PFSK-1 (cell line): ENCODE data around the gene MAD1L1.

Experiments
- FOXP2 ChIP-seq: optimal IDR thresholded peaks from 2 replicates; pipeline ENCODE3; 2011; ENCODE audit warnings: borderline replicate concordance, control low read depth, inconsistent platforms; ENCODE audit not compliant: insufficient read depth; ENCODE audit errors: extremely low read length, extremely low read depth
- POLR2AphosphoS5 ChIP-seq: IDR thresholded peaks from 2 replicates; pipeline ENCODE4 v1.6.1; 2012; ENCODE audit warnings: low read depth, mild to moderate bottlenecking, control low read depth, low read length, moderate library complexity
- SIN3A ChIP-seq: IDR thresholded peaks from 2 replicates; pipeline ENCODE4 v1.6.1; 2012; ENCODE audit warnings: mild to moderate bottlenecking, low read length, moderate library complexity, borderline replicate concordance; ENCODE audit not compliant: insufficient read depth
- TAF1 ChIP-seq: IDR thresholded peaks from 2 replicates; pipeline ENCODE4 v1.6.1; 2012; ENCODE audit warnings: low read length, control low read depth, borderline replicate concordance; ENCODE audit not compliant: insufficient read depth
- TF ChIP-seq, protein P1 (sequence below), 2 experiments: IDR thresholded peaks; 2 replicates each; pipeline versions ENCODE4 v1.6.1 to v1.8.0; 2011 to 2012; ENCODE audit warnings: low read depth in 2 of 2, low read length in 2 of 2, control low read depth in 1 of 2, inconsistent platforms in 1 of 2, mild to moderate bottlenecking in 1 of 2, moderate library complexity in 1 of 2; ENCODE audit not compliant: insufficient read depth in 1 of 2

The MAD1L1 gene

GRCh38 chr7:2148814-2149213 is 83.9 kb downstream of the MAD1L1 start:
- no peak for TF ChIP-seq POLR2AphosphoS5
- TF ChIP-seq, protein P1, sequence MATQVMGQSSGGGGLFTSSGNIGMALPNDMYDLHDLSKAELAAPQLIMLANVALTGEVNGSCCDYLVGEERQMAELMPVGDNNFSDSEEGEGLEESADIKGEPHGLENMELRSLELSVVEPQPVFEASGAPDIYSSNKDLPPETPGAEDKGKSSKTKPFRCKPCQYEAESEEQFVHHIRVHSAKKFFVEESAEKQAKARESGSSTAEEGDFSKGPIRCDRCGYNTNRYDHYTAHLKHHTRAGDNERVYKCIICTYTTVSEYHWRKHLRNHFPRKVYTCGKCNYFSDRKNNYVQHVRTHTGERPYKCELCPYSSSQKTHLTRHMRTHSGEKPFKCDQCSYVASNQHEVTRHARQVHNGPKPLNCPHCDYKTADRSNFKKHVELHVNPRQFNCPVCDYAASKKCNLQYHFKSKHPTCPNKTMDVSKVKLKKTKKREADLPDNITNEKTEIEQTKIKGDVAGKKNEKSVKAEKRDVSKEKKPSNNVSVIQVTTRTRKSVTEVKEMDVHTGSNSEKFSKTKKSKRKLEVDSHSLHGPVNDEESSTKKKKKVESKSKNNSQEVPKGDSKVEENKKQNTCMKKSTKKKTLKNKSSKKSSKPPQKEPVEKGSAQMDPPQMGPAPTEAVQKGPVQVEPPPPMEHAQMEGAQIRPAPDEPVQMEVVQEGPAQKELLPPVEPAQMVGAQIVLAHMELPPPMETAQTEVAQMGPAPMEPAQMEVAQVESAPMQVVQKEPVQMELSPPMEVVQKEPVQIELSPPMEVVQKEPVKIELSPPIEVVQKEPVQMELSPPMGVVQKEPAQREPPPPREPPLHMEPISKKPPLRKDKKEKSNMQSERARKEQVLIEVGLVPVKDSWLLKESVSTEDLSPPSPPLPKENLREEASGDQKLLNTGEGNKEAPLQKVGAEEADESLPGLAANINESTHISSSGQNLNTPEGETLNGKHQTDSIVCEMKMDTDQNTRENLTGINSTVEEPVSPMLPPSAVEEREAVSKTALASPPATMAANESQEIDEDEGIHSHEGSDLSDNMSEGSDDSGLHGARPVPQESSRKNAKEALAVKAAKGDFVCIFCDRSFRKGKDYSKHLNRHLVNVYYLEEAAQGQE (IDR thresholded peaks at IDR 0.05; ENCODE audit: insufficient read depth in 1 of 2, low read depth in 2 of 2, low read length in 2 of 2): no peak
- TF ChIP-seq SIN3A: no peak
- no peak for TF ChIP-seq TAF1
- TF ChIP-seq FOXP2: no peak

- TF ChIP-seq POLR2AphosphoS5: no peak
- no peak for TF ChIP-seq SIN3A
- TF ChIP-seq, protein P1 (IDR thresholded peaks at IDR 0.05; ENCODE audit: insufficient read depth in 1 of 2, low read depth in 2 of 2, low read length in 2 of 2): no peak
- no peak for TF ChIP-seq TAF1
- TF ChIP-seq FOXP2: no peak
Measured at GRCh38 chr7:2148189-2148588, 84.6 kb downstream of the MAD1L1 start.

- TF ChIP-seq POLR2AphosphoS5 (no peak), FOXP2 (no peak), TAF1 (no peak), SIN3A (no peak)
- TF ChIP-seq, protein P1 (IDR thresholded peaks at IDR 0.05; ENCODE audit: insufficient read depth in 1 of 2, low read depth in 2 of 2, low read length in 2 of 2): no peak
Measured at GRCh38 chr7:2146676-2147472, 85.9 kb downstream of the MAD1L1 start.

DNA sequence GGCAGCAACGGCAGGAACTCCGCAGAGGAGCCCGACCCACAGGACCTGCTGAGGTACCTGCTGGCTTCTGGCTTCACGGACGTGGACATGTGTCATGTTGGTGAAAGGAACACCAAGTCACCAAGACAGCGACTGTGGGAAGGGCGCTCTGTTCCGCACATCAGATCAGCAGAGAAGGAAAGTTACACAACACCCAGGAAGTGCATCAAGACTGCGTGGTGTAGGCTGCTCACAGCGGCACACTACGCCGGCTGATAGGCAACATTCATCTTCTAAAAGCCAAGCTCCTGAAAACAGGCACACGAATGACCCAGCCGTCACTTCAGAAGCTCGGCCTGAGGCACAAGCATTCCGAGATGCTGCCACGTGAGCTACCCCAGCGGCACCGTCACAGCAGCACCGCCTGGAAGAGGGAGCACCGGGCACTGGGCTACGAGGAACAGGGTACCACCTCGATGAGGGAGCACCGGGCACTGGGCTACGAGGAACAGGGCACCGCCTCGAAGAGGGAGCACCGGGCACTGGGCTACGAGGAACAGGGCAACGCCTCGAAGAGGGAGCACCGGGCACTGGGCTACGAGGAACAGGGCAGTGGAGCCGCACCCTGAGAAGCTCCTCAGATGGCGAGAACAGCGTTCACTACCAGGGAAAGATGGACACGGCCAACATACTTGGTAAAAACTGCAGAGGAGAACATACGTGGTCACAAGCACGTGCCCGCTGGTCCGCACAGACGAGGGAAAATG is 86.7 kb downstream of the MAD1L1 start:
- TF ChIP-seq POLR2AphosphoS5 (no peak), TAF1 (no peak), FOXP2 (no peak), SIN3A (no peak)
- TF ChIP-seq, protein P1 (IDR thresholded peaks at IDR 0.05; ENCODE audit: insufficient read depth in 1 of 2, low read depth in 2 of 2, low read length in 2 of 2): no peak
